SK-N-SH (cell line): ENCODE data around the gene DNAJB11. TPM values are rescaled to one million over a fixed set of nuclear protein-coding genes. Genes with fewer than 3 reads are reported as not detected.

Experiments
- CTCF ChIA-PET: fragments of 300-600, 350-600 bp; formaldehyde crosslinking; extraction: SDS; loops from one replicate; lab custom pipeline; 2021; lab: Yijun Ruan, JAX
- POLR2A ChIA-PET: fragments of 350-600 bp; sonication (Branson Sonifier 250); formaldehyde crosslinking; extraction: SDS; loops from one replicate; lab custom pipeline; 2020; ENCODE audit warnings: antibody characterized with exemption, inconsistent platforms; lab: Yijun Ruan, JAX
- DNase-seq: peaks from one replicate; pipeline ENCODE4 v3.0.0; 2012
- H2AFZ ChIP-seq: fragments of 200-600 bp; sonication (generic); 2 replicates; pipeline ENCODE4 v1.8.1; 2016; ENCODE audit warnings: antibody characterized with exemption, mild to moderate bottlenecking, low read depth
- H3F3A ChIP-seq: fragments of 200-600 bp; sonication (generic); replicated peaks from 2 replicates; pipeline ENCODE3; 2016; ENCODE audit warnings: antibody characterized with exemption, mild to moderate bottlenecking; ENCODE audit not compliant: insufficient read depth
- H3K27ac ChIP-seq, 2 experiments: fragments of 200-500 bp in 1 of 2; fragments of 200-600 bp in 1 of 2; sonication (Bioruptor generic) in 1 of 2; sonication (generic), shearing (Covaris generic) in 1 of 2; 2 replicates each; pipeline versions ENCODE4 v1.5.1 to v1.6.1; 2014 to 2016; ENCODE audit warnings: low read depth in 2 of 2, inconsistent platforms in 1 of 2, low read length in 1 of 2, mild to moderate bottlenecking in 1 of 2, mixed read lengths in 1 of 2
- H3K27me3 ChIP-seq: fragments of 200-600 bp; sonication (generic), shearing (Covaris generic); 2 replicates; pipeline ENCODE4 v1.6.1; 2016; ENCODE audit warnings: mixed run types; ENCODE audit not compliant: insufficient read depth
- H3K36me3 ChIP-seq, 2 experiments: fragments of 200-500 bp in 1 of 2; fragments of 200-600 bp in 1 of 2; sonication (Bioruptor generic) in 1 of 2; sonication (generic) in 1 of 2; replicated peaks in 1 of 2; 2 replicates each; pipeline versions ENCODE3 to v1.5.1; 2014 to 2016; ENCODE audit warnings: low read length in 1 of 2, mild to moderate bottlenecking in 1 of 2; ENCODE audit not compliant: insufficient read depth in 2 of 2, control insufficient read depth in 1 of 2
- H3K4me1 ChIP-seq, 2 experiments: fragments of 200-500 bp in 1 of 2; fragments of 200-600 bp in 1 of 2; sonication (Bioruptor generic) in 1 of 2; sonication (generic), shearing (Covaris generic) in 1 of 2; 2 replicates each; pipeline versions ENCODE4 v1.5.1 to v1.6.1; 2014 to 2016; ENCODE audit warnings: low read depth in 1 of 2, low read length in 1 of 2, mixed run types in 1 of 2; ENCODE audit not compliant: insufficient read depth in 2 of 2, control insufficient read depth in 1 of 2
- H3K4me2 ChIP-seq: fragments of 200-600 bp; sonication (generic), shearing (Covaris generic); 2 replicates; pipeline ENCODE4 v1.6.1; 2017; ENCODE audit warnings: mixed run types
- H3K4me3 ChIP-seq, 2 experiments: fragments of 200-500 bp in 1 of 2; fragments of 200-600 bp in 1 of 2; sonication (Bioruptor generic) in 1 of 2; sonication (generic), shearing (Covaris generic) in 1 of 2; 2 replicates each; pipeline versions ENCODE4 v1.5.1 to v1.8.1; 2014 to 2016; ENCODE audit warnings: low read depth in 2 of 2, inconsistent platforms in 1 of 2, low read length in 1 of 2, mild to moderate bottlenecking in 1 of 2, mixed read lengths in 1 of 2, moderate library complexity in 1 of 2
- H3K79me2 ChIP-seq: fragments of 200-600 bp; sonication (generic); 2 replicates; pipeline ENCODE4 v1.8.1; 2017; ENCODE audit warnings: mild to moderate bottlenecking; ENCODE audit not compliant: insufficient read depth
- H3K9ac ChIP-seq: fragments of 200-600 bp; sonication (generic); 2 replicates; pipeline ENCODE4 v1.6.1; 2017; ENCODE audit warnings: mixed run types
- H3K9me2 ChIP-seq: fragments of 200-600 bp; sonication (generic); 2 replicates; pipeline ENCODE4 v1.6.1; 2017; ENCODE audit warnings: mixed run types
- H3K9me3 ChIP-seq: fragments of 200-600 bp; sonication (generic); 2 replicates; pipeline ENCODE4 v1.6.1; 2017; ENCODE audit warnings: mixed run types, mild to moderate bottlenecking, moderate library complexity
- H4K20me1 ChIP-seq: fragments of 200-600 bp; sonication (generic); 2 replicates; pipeline ENCODE4 v1.6.1; 2017; ENCODE audit warnings: mild to moderate bottlenecking, mixed run types; ENCODE audit not compliant: insufficient read depth
- ELF1 ChIP-seq: IDR thresholded peaks from 2 replicates; pipeline ENCODE4 v1.4.0; 2012
- EP300 ChIP-seq, 2 experiments: IDR thresholded peaks; 2 replicates each; pipeline versions ENCODE4 v1.4.0 to v1.6.1; 2012; ENCODE audit warnings: borderline replicate concordance in 1 of 2, low read depth in 1 of 2, low read length in 1 of 2
- FOXJ3 ChIP-seq: sonication (generic); formaldehyde crosslinking; IDR thresholded peaks from 2 replicates; pipeline ENCODE4 v1.5.1; 2020; ENCODE audit warnings: mild to moderate bottlenecking, missing genetic modification reagents
- FOXM1 ChIP-seq: IDR thresholded peaks from 2 replicates; pipeline ENCODE4 v1.4.0; 2012; ENCODE audit warnings: low read depth, mild to moderate bottlenecking
- GABPA ChIP-seq: IDR thresholded peaks from 2 replicates; pipeline ENCODE4 v1.4.0; 2012; ENCODE audit warnings: low read depth, mild to moderate bottlenecking
- JUND ChIP-seq: IDR thresholded peaks from 2 replicates; pipeline ENCODE4 v1.4.0; 2012
- MXI1 ChIP-seq: IDR thresholded peaks from 2 replicates; pipeline ENCODE4 v1.6.1; 2012; ENCODE audit warnings: mild to moderate bottlenecking, low read depth, low read length, improper control_type of control experiment
- NFIC ChIP-seq: IDR thresholded peaks from 2 replicates; pipeline ENCODE4 v1.4.0; 2012; ENCODE audit warnings: borderline replicate concordance
- NRF1 ChIP-seq: IDR thresholded peaks from 2 replicates; pipeline ENCODE4 v1.6.1; 2012; ENCODE audit warnings: low read depth, mild to moderate bottlenecking, low read length
- PBX3 ChIP-seq: IDR thresholded peaks from 2 replicates; pipeline ENCODE4; 2012
- POLR2AphosphoS5 ChIP-seq: IDR thresholded peaks from 2 replicates; pipeline ENCODE4 v1.6.1; 2012; ENCODE audit warnings: low read depth, low read length
- RAD21 ChIP-seq: IDR thresholded peaks from 2 replicates; pipeline ENCODE4 v1.6.1; 2012; ENCODE audit warnings: mild to moderate bottlenecking, low read length
- RFX5 ChIP-seq: IDR thresholded peaks from 2 replicates; pipeline ENCODE4 v1.6.1; 2012; ENCODE audit warnings: mild to moderate bottlenecking, improper control_type of control experiment, low read length
- RXRA ChIP-seq: IDR thresholded peaks from 2 replicates; pipeline ENCODE4 v1.4.0; 2012; ENCODE audit warnings: low read depth, mild to moderate bottlenecking, borderline replicate concordance
- SIN3A ChIP-seq: IDR thresholded peaks from 2 replicates; pipeline ENCODE4 v1.6.1; 2012; ENCODE audit warnings: low read depth, mild to moderate bottlenecking, low read length, moderate library complexity, borderline replicate concordance
- SMC3 ChIP-seq: IDR thresholded peaks from 2 replicates; pipeline ENCODE4 v1.6.1; 2012; ENCODE audit warnings: low read depth, low read length, improper control_type of control experiment
- TCF12 ChIP-seq: IDR thresholded peaks from 2 replicates; pipeline ENCODE4 v1.4.0; 2012
- USF2 ChIP-seq: fragments of 150-350 bp; IDR thresholded peaks from 2 replicates; pipeline ENCODE4 v1.6.1; 2017; ENCODE audit warnings: antibody characterized with exemption, low read length, low read depth, borderline replicate concordance
- YY1 ChIP-seq: IDR thresholded peaks from 2 replicates; pipeline ENCODE4 v1.4.0; 2012; ENCODE audit warnings: low read depth, mild to moderate bottlenecking
- WGBS: methylation state at CpG from one replicate; pipeline ENCODE4 v1.1.6; 2017; ENCODE audit warnings: low lambda C conversion rate; 5-methylcytosine and 5-hydroxymethylcytosine counted together
- polyA plus RNA-seq, 3 experiments: library from polyadenylated mRNA; depleted of rRNA; stranded (reverse); fragments of >200 nt; gene quantifications; 2 replicates each; pipeline ENCODE4 v1.2.3, GENCODE V29; 2012
- TF ChIP-seq, protein P1 (sequence below): IDR thresholded peaks from 2 replicates; pipeline ENCODE4 v1.4.0; 2012; ENCODE audit warnings: low read depth
- TF ChIP-seq, protein P2 (sequence below): fragments of 150-350 bp; IDR thresholded peaks from 2 replicates; pipeline ENCODE4 v1.6.1; 2016; ENCODE audit warnings: mild to moderate bottlenecking, low read depth, low read length
- TF ChIP-seq, protein P3 (sequence below): IDR thresholded peaks from 2 replicates; pipeline ENCODE4 v1.4.0; 2012; ENCODE audit warnings: low read depth, borderline replicate concordance

DNAJB11 gene
- polyA plus RNA-seq, 1 of the 3 experiments (the other 2 are of a cell fraction): 33.3 TPM

DNA sequence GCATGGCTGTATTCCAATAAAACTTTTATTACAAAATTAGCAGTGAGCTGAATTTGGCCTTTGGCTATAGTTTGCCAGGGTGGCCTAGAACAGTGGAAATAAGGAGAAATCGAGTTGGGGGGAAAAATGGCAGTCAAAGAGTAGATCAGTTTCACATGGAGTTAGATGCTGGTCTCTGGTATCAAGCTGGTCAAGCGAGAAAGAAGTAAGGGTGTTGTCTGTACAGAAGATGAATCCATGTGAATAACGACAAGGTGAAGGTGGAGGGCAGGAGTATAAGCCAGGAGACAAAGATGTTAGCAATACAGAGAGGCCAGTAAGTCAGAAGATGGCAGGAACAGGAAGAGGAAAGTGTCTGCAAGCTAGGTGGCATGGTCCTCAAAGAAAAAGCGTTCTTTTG is 54.1 kb downstream of the DNAJB11 start:
- Histone ChIP-seq H3K27me3 (peaks cover 21% of the 10 kb centered on the region; the same call in 1 of the 2 replicates), H3K4me2 (no peak overlapping the region), H3K9me2 (no peaks in the 10 kb centered on the region), H3K4me1 (no peaks in the 10 kb centered on the region), H3K27ac (no peak overlapping the region), H4K20me1 (no peaks in the 10 kb centered on the region), H2AFZ (no peak overlapping the region), H3K9me3 (no peaks in the 10 kb centered on the region), H3K36me3 (no peaks in the 10 kb centered on the region), H3K9ac (no peak overlapping the region), H3F3A (no peaks in the 10 kb centered on the region), H3K4me3 (no peak overlapping the region), H3K79me2 (no peaks in the 10 kb centered on the region)
- no peak for TF ChIP-seq RXRA
- no peak for TF ChIP-seq NFIC
- TF ChIP-seq SMC3: no peak
- TF ChIP-seq, protein P1, sequence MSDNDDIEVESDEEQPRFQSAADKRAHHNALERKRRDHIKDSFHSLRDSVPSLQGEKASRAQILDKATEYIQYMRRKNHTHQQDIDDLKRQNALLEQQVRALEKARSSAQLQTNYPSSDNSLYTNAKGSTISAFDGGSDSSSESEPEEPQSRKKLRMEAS: no peak
- no peak for TF ChIP-seq MXI1
- TF ChIP-seq, protein P2, sequence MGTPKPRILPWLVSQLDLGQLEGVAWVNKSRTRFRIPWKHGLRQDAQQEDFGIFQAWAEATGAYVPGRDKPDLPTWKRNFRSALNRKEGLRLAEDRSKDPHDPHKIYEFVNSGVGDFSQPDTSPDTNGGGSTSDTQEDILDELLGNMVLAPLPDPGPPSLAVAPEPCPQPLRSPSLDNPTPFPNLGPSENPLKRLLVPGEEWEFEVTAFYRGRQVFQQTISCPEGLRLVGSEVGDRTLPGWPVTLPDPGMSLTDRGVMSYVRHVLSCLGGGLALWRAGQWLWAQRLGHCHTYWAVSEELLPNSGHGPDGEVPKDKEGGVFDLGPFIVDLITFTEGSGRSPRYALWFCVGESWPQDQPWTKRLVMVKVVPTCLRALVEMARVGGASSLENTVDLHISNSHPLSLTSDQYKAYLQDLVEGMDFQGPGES: no peak
- no peak for TF ChIP-seq YY1
- TF ChIP-seq JUND: no peak
- no peak for TF ChIP-seq EP300 (IDR thresholded peaks at IDR 0.05; ENCODE audit: borderline replicate concordance in 1 of 2, low read depth in 1 of 2, low read length in 1 of 2)
- TF ChIP-seq RFX5: no peak
- TF ChIP-seq USF2: no peak
- no peak for TF ChIP-seq ELF1
- no peak for TF ChIP-seq TCF12
- TF ChIP-seq GABPA: no peak
- WGBS: 15% methylated on average over 4 of the region's 4 CpGs
- ChIA-PET POLR2A (no interaction called here), CTCF (interaction anchor here (1.5 to 4.9 kb wide), 2 partner anchors 9 to 197 kb away, joined by 4 to 51 read pairs; no protein-coding TSS in a partner anchor)
- DNase-seq: no peak

DNA sequence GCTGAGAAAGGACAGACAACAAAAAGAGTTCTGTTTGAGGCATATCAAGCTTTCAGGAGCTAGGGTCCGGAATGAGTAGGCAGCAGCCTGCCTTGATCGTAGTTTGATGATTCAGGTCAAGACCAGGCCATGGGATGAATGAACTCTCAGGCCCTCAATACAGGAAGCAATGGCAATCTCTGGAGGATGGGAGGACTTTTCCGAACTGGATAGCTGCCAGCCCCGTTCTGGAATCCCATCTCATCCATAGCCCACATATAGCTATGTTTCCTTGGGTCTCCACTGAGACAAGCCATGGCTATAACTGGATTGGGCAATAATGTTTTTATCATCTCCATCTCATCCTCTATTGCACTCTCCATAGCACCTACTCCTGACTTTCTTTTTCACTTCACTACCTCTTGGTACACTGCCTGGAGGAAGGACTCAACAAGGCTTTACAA is 55.1 kb downstream of the DNAJB11 start:
- Histone ChIP-seq H4K20me1 (no peaks in the 10 kb centered on the region), H3F3A (no peaks in the 10 kb centered on the region), H3K4me1 (no peaks in the 10 kb centered on the region), H3K9me3 (no peaks in the 10 kb centered on the region), H3K4me2 (no peak overlapping the region), H3K9me2 (no peaks in the 10 kb centered on the region), H3K4me3 (no peak overlapping the region), H3K9ac (no peak overlapping the region), H3K27me3 (peaks cover 20% of the 10 kb centered on the region; the same call in 1 of the 2 replicates), H3K27ac (no peak overlapping the region), H2AFZ (no peak overlapping the region), H3K79me2 (no peaks in the 10 kb centered on the region), H3K36me3 (no peaks in the 10 kb centered on the region)
- POLR2A ChIA-PET: no interaction called here
- WGBS: 31% methylated on average over 4 of the region's 4 CpGs
- no peak for DNase-seq
- CTCF ChIA-PET: interaction anchor here (0.6 to 4.9 kb wide), 4 partner anchors 10 to 732 kb away, joined by 3 to 51 read pairs (median 4); no protein-coding TSS in a partner anchor
- TF ChIP-seq JUND (no peak), ELF1 (no peak), EP300 (IDR thresholded peaks at IDR 0.05; ENCODE audit: borderline replicate concordance in 1 of 2, low read depth in 1 of 2, low read length in 1 of 2) (no peak), GABPA (no peak), NFIC (no peak), SIN3A (no peak), PBX3 (no peak), FOXM1 (no peak), RAD21 (no peak), POLR2AphosphoS5 (no peak), YY1 (no peak), RXRA (no peak), NRF1 (no peak), MXI1 (no peak), FOXJ3 (CRISPR knock-in tag) (no peak)
- TF ChIP-seq, protein P2: no peak
- TF ChIP-seq, protein P3, sequence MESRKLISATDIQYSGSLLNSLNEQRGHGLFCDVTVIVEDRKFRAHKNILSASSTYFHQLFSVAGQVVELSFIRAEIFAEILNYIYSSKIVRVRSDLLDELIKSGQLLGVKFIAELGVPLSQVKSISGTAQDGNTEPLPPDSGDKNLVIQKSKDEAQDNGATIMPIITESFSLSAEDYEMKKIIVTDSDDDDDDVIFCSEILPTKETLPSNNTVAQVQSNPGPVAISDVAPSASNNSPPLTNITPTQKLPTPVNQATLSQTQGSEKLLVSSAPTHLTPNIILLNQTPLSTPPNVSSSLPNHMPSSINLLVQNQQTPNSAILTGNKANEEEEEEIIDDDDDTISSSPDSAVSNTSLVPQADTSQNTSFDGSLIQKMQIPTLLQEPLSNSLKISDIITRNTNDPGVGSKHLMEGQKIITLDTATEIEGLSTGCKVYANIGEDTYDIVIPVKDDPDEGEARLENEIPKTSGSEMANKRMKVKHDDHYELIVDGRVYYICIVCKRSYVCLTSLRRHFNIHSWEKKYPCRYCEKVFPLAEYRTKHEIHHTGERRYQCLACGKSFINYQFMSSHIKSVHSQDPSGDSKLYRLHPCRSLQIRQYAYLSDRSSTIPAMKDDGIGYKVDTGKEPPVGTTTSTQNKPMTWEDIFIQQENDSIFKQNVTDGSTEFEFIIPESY: no peak
